OCI-LY3 (cell line): ENCODE results near the gene TANC1.

Experiments used
- H2AFZ ChIP-seq: fragments of 200-600, 300-600 bp; shearing (Covaris generic); 2 replicates; pipeline ENCODE4 v1.6.0; 2014; ENCODE audit warnings: antibody characterized with exemption, low read depth, low read length
- H3K27ac ChIP-seq: fragments of 200-600, 300-600 bp; sonication (generic); 2 replicates; pipeline ENCODE4 v1.5.1; 2014; ENCODE audit warnings: mild to moderate bottlenecking, low read length, moderate library complexity, mixed read lengths
- H3K27me3 ChIP-seq: fragments of 200-600, 300-600 bp; sonication (generic); 2 replicates; pipeline ENCODE4 v1.6.1; 2014; ENCODE audit warnings: low read depth, low read length, mixed read lengths
- H3K36me3 ChIP-seq: fragments of 200-600, 300-600 bp; sonication (generic); replicated peaks from 2 replicates; pipeline ENCODE3; 2014; ENCODE audit warnings: low read depth, low read length, mixed read lengths
- H3K4me1 ChIP-seq: fragments of 300-600, 200-600 bp; sonication (generic); 2 replicates; pipeline ENCODE4 v1.6.1; 2014; ENCODE audit warnings: low read length, mixed read lengths
- H3K4me2 ChIP-seq: fragments of 200-600, 300-600 bp; sonication (generic); 2 replicates; pipeline ENCODE4 v1.6.1; 2014; ENCODE audit warnings: low read length, mixed read lengths
- H3K4me3 ChIP-seq: fragments of 300-600, 200-600 bp; sonication (generic); 2 replicates; pipeline ENCODE4 v1.5.1; 2014; ENCODE audit warnings: antibody characterized with exemption, mild to moderate bottlenecking, low read length, moderate library complexity
- H3K79me2 ChIP-seq: fragments of 300-600, 200-600 bp; shearing (Covaris generic); 2 replicates; pipeline ENCODE4 v1.6.1; 2014; ENCODE audit warnings: mild to moderate bottlenecking, low read length, mixed read lengths
- H3K9ac ChIP-seq: fragments of 300-600, 200-600 bp; shearing (Covaris generic); 2 replicates; pipeline ENCODE4 v1.6.0; 2014; ENCODE audit warnings: mild to moderate bottlenecking, low read length, moderate library complexity
- H3K9me3 ChIP-seq: fragments of 200-600, 300-600 bp; shearing (Covaris generic); 2 replicates; pipeline ENCODE4 v1.6.1; 2014; ENCODE audit warnings: low read length, mixed read lengths; ENCODE audit not compliant: insufficient read depth
- H4K20me1 ChIP-seq: fragments of 200-600, 300-600 bp; sonication (generic); 2 replicates; pipeline ENCODE4 v1.6.1; 2016; ENCODE audit warnings: low read length, mixed read lengths; ENCODE audit not compliant: insufficient read depth
- EZH2phosphoT487 ChIP-seq: fragments of 200-600 bp; shearing (Covaris generic); IDR thresholded peaks from 2 replicates; pipeline ENCODE4 v1.6.1; 2018; ENCODE audit warnings: antibody characterized with exemption, mixed run types, low read depth
- TF ChIP-seq, protein P1 (sequence below): fragments of 200-600, 300-600 bp; sonication (generic); IDR thresholded peaks from 2 replicates; pipeline ENCODE4 v1.5.1; 2014; ENCODE audit warnings: antibody characterized with exemption, low read length, low read depth

Gene TANC1

DNA sequence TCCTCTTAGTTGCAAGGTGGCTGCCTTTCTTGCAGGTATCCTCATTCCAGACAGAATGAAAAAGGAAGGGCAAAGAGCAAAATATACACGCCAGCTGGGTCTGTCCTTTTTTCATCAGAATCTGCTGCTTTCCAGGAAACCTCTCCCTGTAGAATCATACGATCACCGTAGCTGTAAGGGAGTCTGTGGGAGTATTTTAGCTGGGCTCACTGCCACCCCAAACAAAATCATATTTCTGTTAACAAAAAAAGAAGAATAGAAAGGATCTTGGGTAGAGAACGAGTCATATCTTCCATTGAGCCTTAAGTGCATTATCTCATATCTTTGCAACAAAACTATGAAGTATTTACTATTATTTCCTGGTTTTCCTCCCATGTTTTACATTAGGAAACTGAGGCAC, 15.0 kb upstream of the TANC1 start:
- TF ChIP-seq, protein P1, sequence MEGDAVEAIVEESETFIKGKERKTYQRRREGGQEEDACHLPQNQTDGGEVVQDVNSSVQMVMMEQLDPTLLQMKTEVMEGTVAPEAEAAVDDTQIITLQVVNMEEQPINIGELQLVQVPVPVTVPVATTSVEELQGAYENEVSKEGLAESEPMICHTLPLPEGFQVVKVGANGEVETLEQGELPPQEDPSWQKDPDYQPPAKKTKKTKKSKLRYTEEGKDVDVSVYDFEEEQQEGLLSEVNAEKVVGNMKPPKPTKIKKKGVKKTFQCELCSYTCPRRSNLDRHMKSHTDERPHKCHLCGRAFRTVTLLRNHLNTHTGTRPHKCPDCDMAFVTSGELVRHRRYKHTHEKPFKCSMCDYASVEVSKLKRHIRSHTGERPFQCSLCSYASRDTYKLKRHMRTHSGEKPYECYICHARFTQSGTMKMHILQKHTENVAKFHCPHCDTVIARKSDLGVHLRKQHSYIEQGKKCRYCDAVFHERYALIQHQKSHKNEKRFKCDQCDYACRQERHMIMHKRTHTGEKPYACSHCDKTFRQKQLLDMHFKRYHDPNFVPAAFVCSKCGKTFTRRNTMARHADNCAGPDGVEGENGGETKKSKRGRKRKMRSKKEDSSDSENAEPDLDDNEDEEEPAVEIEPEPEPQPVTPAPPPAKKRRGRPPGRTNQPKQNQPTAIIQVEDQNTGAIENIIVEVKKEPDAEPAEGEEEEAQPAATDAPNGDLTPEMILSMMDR = no peak
- no peak for TF ChIP-seq EZH2phosphoT487
- no peaks in the 10 kb centered on the region; the same call in 1 of the 2 replicates for H3K27me3 ChIP-seq
- H3K36me3 ChIP-seq = no peaks in the 10 kb centered on the region
- no peak overlapping the region for H3K9ac ChIP-seq
- no peaks in the 10 kb centered on the region for H3K4me1 ChIP-seq
- no peak overlapping the region for H3K4me2 ChIP-seq
- H2AFZ ChIP-seq = no peak overlapping the region
- no peaks in the 10 kb centered on the region for H3K79me2 ChIP-seq
- no peak overlapping the region for H3K4me3 ChIP-seq
- H4K20me1 ChIP-seq = no peaks in the 10 kb centered on the region
- H3K27ac ChIP-seq = no peak overlapping the region
- H3K9me3 ChIP-seq = no peaks in the 10 kb centered on the region

DNA sequence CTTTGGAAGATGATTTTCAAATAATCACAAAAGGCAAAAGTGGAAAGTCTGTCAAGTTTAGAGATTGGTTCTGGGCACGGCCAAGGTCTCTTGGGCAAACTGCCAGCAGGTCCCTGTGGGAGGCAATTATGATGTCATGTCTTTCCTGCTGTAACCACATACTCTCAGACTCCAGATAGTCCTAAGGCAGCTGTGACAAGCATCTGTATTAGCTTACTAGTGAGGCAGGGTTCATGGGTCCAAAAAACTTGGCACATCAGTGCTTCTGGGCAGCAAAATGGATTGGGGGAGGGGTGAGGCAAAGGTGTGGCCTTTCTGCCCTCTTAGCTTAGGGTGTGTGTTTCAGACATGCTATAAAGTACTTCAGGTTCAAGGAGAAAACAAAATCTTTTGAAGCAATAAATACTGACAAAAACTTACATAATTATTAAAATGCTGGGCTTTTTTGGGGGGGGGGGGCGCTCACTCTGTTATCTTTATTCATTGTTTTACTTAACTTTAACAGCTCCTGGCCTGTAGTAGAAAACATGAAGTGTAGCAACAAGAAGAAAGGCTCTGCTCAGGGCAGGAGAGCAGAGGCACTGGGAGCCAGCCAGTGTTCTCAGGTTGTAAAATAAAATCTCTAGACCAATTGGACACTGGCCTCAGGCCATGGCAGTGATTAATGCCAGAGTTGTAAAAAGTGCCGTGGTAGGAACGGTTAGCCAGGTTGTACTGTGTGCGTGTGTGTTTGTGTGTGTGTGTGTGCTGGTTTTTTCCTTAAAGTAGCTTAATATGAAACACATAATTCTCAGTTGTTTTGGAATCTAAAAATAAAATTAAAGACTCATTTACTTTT, 14.3 kb upstream of the TANC1 start:
- Histone ChIP-seq H3K4me1 (no peaks in the 10 kb centered on the region), H2AFZ (no peak overlapping the region), H3K79me2 (no peaks in the 10 kb centered on the region), H3K9ac (no peak overlapping the region), H3K4me3 (no peak overlapping the region), H3K27me3 (no peaks in the 10 kb centered on the region; the same call in 1 of the 2 replicates), H3K9me3 (no peaks in the 10 kb centered on the region), H3K27ac (no peak overlapping the region), H3K4me2 (no peak overlapping the region), H4K20me1 (no peaks in the 10 kb centered on the region), H3K36me3 (no peaks in the 10 kb centered on the region)
- no peak for TF ChIP-seq EZH2phosphoT487

DNA sequence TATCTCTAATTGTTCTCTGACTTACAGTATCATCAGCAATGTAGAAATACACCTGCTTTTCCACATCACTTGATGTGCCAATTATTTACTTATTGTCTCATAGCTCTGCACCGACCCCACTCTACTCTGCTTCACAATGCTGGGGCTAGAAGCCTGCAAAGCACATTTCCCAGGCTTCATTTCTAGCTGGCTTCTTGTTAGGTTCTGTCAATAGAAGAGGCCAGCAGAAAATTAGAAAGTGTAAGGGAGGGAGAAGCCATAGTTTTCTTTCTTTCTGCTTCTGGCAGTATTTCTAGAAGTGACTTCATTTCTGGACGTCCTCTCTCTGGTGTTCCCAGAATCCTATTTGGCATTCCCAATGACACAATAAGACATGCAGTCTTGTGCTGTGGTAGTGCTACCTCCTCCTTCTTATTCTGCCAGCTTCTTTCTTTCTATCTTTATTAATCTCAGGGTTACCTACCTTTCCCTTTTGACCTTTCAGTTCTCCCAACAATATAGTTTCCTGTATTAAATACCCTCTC, 12.5 kb upstream of the TANC1 start:
- Histone ChIP-seq H3K27ac (no peak overlapping the region), H4K20me1 (no peaks in the 10 kb centered on the region), H3K9ac (no peak overlapping the region), H3K4me3 (no peak overlapping the region), H3K27me3 (no peaks in the 10 kb centered on the region; the same call in 1 of the 2 replicates), H3K9me3 (no peaks in the 10 kb centered on the region), H3K36me3 (no peaks in the 10 kb centered on the region), H3K79me2 (no peaks in the 10 kb centered on the region), H3K4me2 (no peak overlapping the region), H3K4me1 (no peaks in the 10 kb centered on the region), H2AFZ (no peak overlapping the region)
- TF ChIP-seq, protein P1 = no peak
- TF ChIP-seq EZH2phosphoT487 = no peak

DNA sequence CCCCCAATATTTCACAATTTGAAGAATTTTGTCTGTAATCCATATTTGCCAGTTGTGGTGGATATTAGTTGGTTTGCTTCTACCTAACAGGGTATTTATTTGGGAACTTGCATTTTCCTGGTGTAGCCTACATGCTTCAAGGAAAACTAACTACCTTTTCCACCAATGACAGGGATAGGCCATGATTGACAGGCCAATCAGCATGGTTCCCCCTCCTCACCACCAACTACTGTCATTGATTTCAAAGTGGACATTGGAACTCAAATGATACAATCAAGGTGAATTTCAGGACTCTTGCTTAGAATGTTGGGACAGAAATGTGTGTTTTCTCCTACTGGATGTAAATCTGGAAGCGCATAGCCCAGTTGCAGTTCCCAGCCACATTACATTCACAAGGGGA, 10.1 kb upstream of the TANC1 start:
- TF ChIP-seq EZH2phosphoT487 = no peak
- TF ChIP-seq, protein P1 = no peak
- H3K27me3 ChIP-seq = peaks cover 1% of the 10 kb centered on the region; the same call in 1 of the 2 replicates
- no peak overlapping the region for H3K4me2 ChIP-seq
- H3K4me1 ChIP-seq = no peaks in the 10 kb centered on the region
- H3K4me3 ChIP-seq = no peak overlapping the region
- H3K9me3 ChIP-seq = no peaks in the 10 kb centered on the region
- no peak overlapping the region for H3K9ac ChIP-seq
- H3K79me2 ChIP-seq = no peaks in the 10 kb centered on the region
- no peak overlapping the region for H2AFZ ChIP-seq
- no peaks in the 10 kb centered on the region for H4K20me1 ChIP-seq
- H3K27ac ChIP-seq = no peak overlapping the region
- H3K36me3 ChIP-seq = no peaks in the 10 kb centered on the region
